Smooth muscle cell (in vitro differentiated cells): ENCODE data around the gene SOSTDC1. TPM values are rescaled to one million over a fixed set of nuclear protein-coding genes. Genes with fewer than 3 reads are reported as not detected.

Experiments
- DNase-seq: peaks from one replicate; lab custom pipeline; 2025; ENCODE audit not compliant: unreplicated experiment; lab: John Stamatoyannopoulos, UW
- H2AFZ ChIP-seq: fragments of 200-600 bp; sonication (generic); 2 replicates; pipeline ENCODE4 v1.6.0; 2016; ENCODE audit warnings: antibody characterized with exemption, low read depth, mild to moderate bottlenecking
- H3F3A ChIP-seq: fragments of 200-600 bp; sonication (generic); 2 replicates; pipeline ENCODE4 v1.6.0; 2017; ENCODE audit warnings: antibody characterized with exemption, low read depth
- H3K27ac ChIP-seq: fragments of 200-600 bp; sonication (generic); 2 replicates; pipeline ENCODE4 v1.5.1; 2016; ENCODE audit warnings: low read depth, mild to moderate bottlenecking
- H3K27me3 ChIP-seq: fragments of 200-600 bp; sonication (generic); 2 replicates; pipeline ENCODE4 v1.6.1; 2016; ENCODE audit warnings: low read depth, mild to moderate bottlenecking
- H3K36me3 ChIP-seq: fragments of 200-600 bp; sonication (generic); 2 replicates; pipeline ENCODE4 v1.5.1; 2016; ENCODE audit warnings: low read depth
- H3K4me1 ChIP-seq: fragments of 200-600 bp; sonication (generic); 2 replicates; pipeline ENCODE4 v1.5.1; 2016; ENCODE audit warnings: low read depth
- H3K4me2 ChIP-seq: fragments of 200-600 bp; sonication (generic); 2 replicates; pipeline ENCODE4 v1.6.0; 2016; ENCODE audit warnings: mild to moderate bottlenecking
- H3K4me3 ChIP-seq: fragments of 200-600 bp; sonication (generic); 2 replicates; pipeline ENCODE4 v1.5.1; 2016; ENCODE audit warnings: mild to moderate bottlenecking
- H3K79me2 ChIP-seq: fragments of 200-600 bp; sonication (generic); 2 replicates; pipeline ENCODE4 v1.6.0; 2016; ENCODE audit warnings: low read depth, mild to moderate bottlenecking
- H3K9ac ChIP-seq: fragments of 200-600 bp; sonication (generic); 2 replicates; pipeline ENCODE4 v1.6.0; 2016; ENCODE audit warnings: low read depth
- H3K9me3 ChIP-seq: fragments of 200-600 bp; sonication (generic); replicated peaks from 2 replicates; pipeline ENCODE4 v1.5.1; 2016; ENCODE audit warnings: low read depth
- H4K20me1 ChIP-seq: fragments of 200-600 bp; sonication (generic); 2 replicates; pipeline ENCODE4 v1.6.0; 2016; ENCODE audit warnings: low read depth
- WGBS: methylation state at CpG from one replicate; pipeline ENCODE4 v1.1.7; 2016; ENCODE audit warnings: low lambda C conversion rate; 5-methylcytosine and 5-hydroxymethylcytosine counted together
- polyA plus RNA-seq: library from polyadenylated mRNA; unstranded; fragments of >200 nt; fragmentation: Nextera tagmentation; extraction: Ambion mirVana; gene quantifications from 2 replicates; pipeline ENCODE4 v1.2.1, GENCODE V29; 2016
- total RNA-seq: library from RNA; depleted of rRNA; stranded (reverse); fragments of >200 nt; gene quantifications from 2 replicates; pipeline ENCODE4 v1.2.3, GENCODE V29; 2014
- TF ChIP-seq, protein P1 (sequence below): fragments of 200-600 bp; sonication (generic); IDR thresholded peaks from 2 replicates; pipeline ENCODE4 v1.5.1; 2017; ENCODE audit warnings: borderline replicate concordance, mild to moderate bottlenecking, antibody characterized with exemption; ENCODE audit not compliant: insufficient read depth, poor library complexity, severe bottlenecking

The SOSTDC1 gene
- total and polyA plus RNA-seq, 2 experiments from 2014 or later = 0.35 to 0.45 TPM

GRCh38 chr7:16502303-16502702 lies 36.8 kb upstream of the SOSTDC1 start:
- TF ChIP-seq, protein P1, sequence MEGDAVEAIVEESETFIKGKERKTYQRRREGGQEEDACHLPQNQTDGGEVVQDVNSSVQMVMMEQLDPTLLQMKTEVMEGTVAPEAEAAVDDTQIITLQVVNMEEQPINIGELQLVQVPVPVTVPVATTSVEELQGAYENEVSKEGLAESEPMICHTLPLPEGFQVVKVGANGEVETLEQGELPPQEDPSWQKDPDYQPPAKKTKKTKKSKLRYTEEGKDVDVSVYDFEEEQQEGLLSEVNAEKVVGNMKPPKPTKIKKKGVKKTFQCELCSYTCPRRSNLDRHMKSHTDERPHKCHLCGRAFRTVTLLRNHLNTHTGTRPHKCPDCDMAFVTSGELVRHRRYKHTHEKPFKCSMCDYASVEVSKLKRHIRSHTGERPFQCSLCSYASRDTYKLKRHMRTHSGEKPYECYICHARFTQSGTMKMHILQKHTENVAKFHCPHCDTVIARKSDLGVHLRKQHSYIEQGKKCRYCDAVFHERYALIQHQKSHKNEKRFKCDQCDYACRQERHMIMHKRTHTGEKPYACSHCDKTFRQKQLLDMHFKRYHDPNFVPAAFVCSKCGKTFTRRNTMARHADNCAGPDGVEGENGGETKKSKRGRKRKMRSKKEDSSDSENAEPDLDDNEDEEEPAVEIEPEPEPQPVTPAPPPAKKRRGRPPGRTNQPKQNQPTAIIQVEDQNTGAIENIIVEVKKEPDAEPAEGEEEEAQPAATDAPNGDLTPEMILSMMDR = no peak
- H2AFZ ChIP-seq = no peak overlapping the region
- H3K79me2 ChIP-seq = no peaks in the 10 kb centered on the region
- no peak overlapping the region for H3K4me3 ChIP-seq
- no peaks in the 10 kb centered on the region for H4K20me1 ChIP-seq
- H3K4me2 ChIP-seq = no peak overlapping the region
- H3K9me3 ChIP-seq = no peaks in the 10 kb centered on the region
- no peaks in the 10 kb centered on the region for H3F3A ChIP-seq
- H3K36me3 ChIP-seq = no peaks in the 10 kb centered on the region
- no peak overlapping the region for H3K27ac ChIP-seq
- no peaks in the 10 kb centered on the region for H3K27me3 ChIP-seq
- no peak overlapping the region for H3K9ac ChIP-seq
- DNase-seq = no peak
- no peaks in the 10 kb centered on the region for H3K4me1 ChIP-seq
- WGBS = 98% methylated on average over 19 of the region's 19 CpGs

GRCh38 chr7:16498122-16498521 lies 32.6 kb upstream of the SOSTDC1 start:
- TF ChIP-seq, protein P1 = no peak
- Histone ChIP-seq H3K4me2 (no peak overlapping the region), H3K36me3 (no peaks in the 10 kb centered on the region), H3K9ac (no peak overlapping the region), H3K27ac (no peak overlapping the region), H3K4me1 (no peaks in the 10 kb centered on the region), H3K27me3 (no peaks in the 10 kb centered on the region), H3F3A (no peaks in the 10 kb centered on the region), H4K20me1 (no peaks in the 10 kb centered on the region), H3K79me2 (no peaks in the 10 kb centered on the region), H3K4me3 (no peak overlapping the region), H2AFZ (no peak overlapping the region), H3K9me3 (no peaks in the 10 kb centered on the region)
- WGBS = 81% methylated on average over 2 of the region's 2 CpGs
- no peak for DNase-seq

GRCh38 chr7:16494955-16495719 lies 29.6 kb upstream of the SOSTDC1 start:
- no peak overlapping the region for H3K27ac ChIP-seq
- H3F3A ChIP-seq = no peaks in the 10 kb centered on the region
- H3K9me3 ChIP-seq = no peaks in the 10 kb centered on the region
- no peaks in the 10 kb centered on the region for H4K20me1 ChIP-seq
- no peak for DNase-seq
- 84% methylated on average over 4 of the region's 4 CpGs for WGBS
- no peaks in the 10 kb centered on the region for H3K79me2 ChIP-seq
- H3K36me3 ChIP-seq = no peaks in the 10 kb centered on the region
- peaks cover 7% of the 10 kb centered on the region for H3K4me1 ChIP-seq
- H3K4me3 ChIP-seq = no peak overlapping the region
- no peaks in the 10 kb centered on the region for H3K27me3 ChIP-seq
- H3K4me2 ChIP-seq = no peak overlapping the region
- H2AFZ ChIP-seq = no peak overlapping the region
- TF ChIP-seq, protein P1 = no peak
- no peak overlapping the region for H3K9ac ChIP-seq

GRCh38 chr7:16494551-16494950 lies 29.0 kb upstream of the SOSTDC1 start:
- 94% methylated on average over 2 of the region's 2 CpGs for WGBS
- H3F3A ChIP-seq = no peaks in the 10 kb centered on the region
- no peak for DNase-seq
- no peaks in the 10 kb centered on the region for H4K20me1 ChIP-seq
- no peak overlapping the region for H3K27ac ChIP-seq
- no peaks in the 10 kb centered on the region for H3K36me3 ChIP-seq
- no peak overlapping the region for H3K4me3 ChIP-seq
- H3K9me3 ChIP-seq = no peaks in the 10 kb centered on the region
- H3K4me1 ChIP-seq = peaks cover 7% of the 10 kb centered on the region
- H3K79me2 ChIP-seq = no peaks in the 10 kb centered on the region
- H3K9ac ChIP-seq = no peak overlapping the region
- no peak overlapping the region for H2AFZ ChIP-seq
- TF ChIP-seq, protein P1 = no peak
- no peak overlapping the region for H3K4me2 ChIP-seq
- H3K27me3 ChIP-seq = no peaks in the 10 kb centered on the region
